Activated T-helper 2 cell treated with anti-CD3 and anti-CD28 coated beads, Interferon-gamma antibody, Interleukin-2, Interleukin-4, amounts not matched to agents 10 μg/mL and 5 μg/mL and 100 μg/mL, durations not matched to agents 14 hours and 24 hours and 36 hours (primary cell): ENCODE data around the gene GOLGA6B. TPM values are rescaled to one million over a fixed set of nuclear protein-coding genes. Genes with fewer than 3 reads are reported as not detected.
"Not testable (repeated sequence)": the region's sequence is repeated elsewhere in the genome, so short reads cannot be mapped to it uniquely, and the experiment has no call there.

Experiments used
- DNase-seq: peaks from one replicate; pipeline ENCODE4 v3.0.0; 2021; ENCODE audit warnings: low spot score
- H3K27ac Mint-ChIP-seq: one replicate; pipeline ENCODE4 v1.8.0; 2021; ENCODE audit warnings: mixed read lengths
- H3K27me3 Mint-ChIP-seq: one replicate; pipeline ENCODE4 v1.8.0; 2021; ENCODE audit warnings: low read depth, mixed read lengths
- H3K36me3 Mint-ChIP-seq: one replicate; pipeline ENCODE4 v1.8.0; 2021; ENCODE audit warnings: low read depth, mixed read lengths
- H3K4me1 Mint-ChIP-seq: one replicate; pipeline ENCODE4 v1.8.0; 2021; ENCODE audit warnings: low read depth, mixed read lengths
- H3K4me3 Mint-ChIP-seq: one replicate; pipeline ENCODE4 v1.8.0; 2021; ENCODE audit warnings: low read depth, mild to moderate bottlenecking, moderate library complexity, mixed read lengths
- H3K9me3 Mint-ChIP-seq: one replicate; pipeline ENCODE4 v1.8.0; 2021; ENCODE audit warnings: mixed read lengths
- intact Hi-C: fragments of 100-400 bp; cut with micrococcal nuclease; formaldehyde crosslinking; loops from one replicate; pipeline ENCODE4 v1.15.1; 2023
- total RNA-seq: library from RNA; stranded (reverse); gene quantifications from 2 replicates; pipeline ENCODE4 v1.2.3, GENCODE V29; 2022

Gene GOLGA6B
- total RNA-seq, 1 donor from 2014 or later = not detected

- intact Hi-C loops = loop anchor here (10.0 kb wide), 2 partner anchors 72 to 362 kb away; no protein-coding TSS in a partner anchor
- Mint-ChIP-seq H3K27me3 (peaks cover 30% of the 10 kb centered on the region), H3K27ac (no peak overlapping the region), H3K4me1 (no peaks in the 10 kb centered on the region), H3K36me3 (no peaks in the 10 kb centered on the region), H3K4me3 (no peak overlapping the region), H3K9me3 (no peaks in the 10 kb centered on the region)
- DNase-seq = no peak
Observed at GRCh38 chr15:72676838-72677237, 22.3 kb downstream of the GOLGA6B start.

DNA sequence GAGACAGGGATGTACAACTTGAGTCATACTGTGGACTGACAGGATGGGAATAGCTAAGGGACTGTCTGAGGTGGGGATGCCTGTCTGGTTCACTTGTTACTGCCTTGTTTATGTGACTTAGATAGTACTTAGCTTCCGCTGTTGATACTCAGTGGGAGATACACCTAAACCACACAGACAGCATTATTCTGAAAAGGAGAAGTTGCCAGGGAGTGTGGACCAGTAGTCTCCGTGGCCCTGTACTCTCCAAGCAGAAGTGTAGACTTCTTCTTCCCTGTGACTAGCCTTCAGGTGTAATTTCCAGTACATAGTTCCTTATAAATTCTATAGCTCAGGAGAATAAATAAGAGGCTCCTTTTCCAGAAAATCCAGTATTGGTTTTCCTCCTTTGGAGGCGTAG lies 26.4 kb downstream of the GOLGA6B start:
- peaks cover 12% of the 10 kb centered on the region for H3K4me1 Mint-ChIP-seq
- intact Hi-C loops = loop anchor here (10.0 kb wide), 1 partner anchor 104 kb away; the partner anchor contains the start of gene ADPGK
- H3K4me3 Mint-ChIP-seq = no peak overlapping the region
- peaks cover 24% of the 10 kb centered on the region for H3K27me3 Mint-ChIP-seq
- no peak overlapping the region for H3K27ac Mint-ChIP-seq
- no peak for DNase-seq
- no peaks in the 10 kb centered on the region for H3K9me3 Mint-ChIP-seq
- H3K36me3 Mint-ChIP-seq = no peaks in the 10 kb centered on the region

- Mint-ChIP-seq H3K27me3 (peaks cover 14% of the 10 kb centered on the region), H3K4me3 (no peak overlapping the region), H3K4me1 (peaks cover 18% of the 10 kb centered on the region), H3K9me3 (no peaks in the 10 kb centered on the region), H3K27ac (no peak overlapping the region), H3K36me3 (no peaks in the 10 kb centered on the region)
- DNase-seq = no peak
- intact Hi-C loops = loop anchor here (10.0 kb wide), 1 partner anchor 102 kb away; the partner anchor contains the start of gene ADPGK
Observed at GRCh38 chr15:72682772-72683171, 28.3 kb downstream of the GOLGA6B start.

GRCh38 chr15:72685301-72685924 lies 30.9 kb downstream of the GOLGA6B start:
- no peaks in the 10 kb centered on the region for H3K36me3 Mint-ChIP-seq
- DNase-seq = no peak
- peak overlapping the region; percentile 92 for H3K4me3 Mint-ChIP-seq
- H3K27ac Mint-ChIP-seq = peak overlapping the region; percentile 90
- no peaks in the 10 kb centered on the region for H3K27me3 Mint-ChIP-seq
- intact Hi-C loops = loop anchor here (10.0 kb wide), 1 partner anchor 99 kb away; the partner anchor contains the start of gene ADPGK
- peaks cover 18% of the 10 kb centered on the region for H3K4me1 Mint-ChIP-seq
- no peaks in the 10 kb centered on the region for H3K9me3 Mint-ChIP-seq

DNA sequence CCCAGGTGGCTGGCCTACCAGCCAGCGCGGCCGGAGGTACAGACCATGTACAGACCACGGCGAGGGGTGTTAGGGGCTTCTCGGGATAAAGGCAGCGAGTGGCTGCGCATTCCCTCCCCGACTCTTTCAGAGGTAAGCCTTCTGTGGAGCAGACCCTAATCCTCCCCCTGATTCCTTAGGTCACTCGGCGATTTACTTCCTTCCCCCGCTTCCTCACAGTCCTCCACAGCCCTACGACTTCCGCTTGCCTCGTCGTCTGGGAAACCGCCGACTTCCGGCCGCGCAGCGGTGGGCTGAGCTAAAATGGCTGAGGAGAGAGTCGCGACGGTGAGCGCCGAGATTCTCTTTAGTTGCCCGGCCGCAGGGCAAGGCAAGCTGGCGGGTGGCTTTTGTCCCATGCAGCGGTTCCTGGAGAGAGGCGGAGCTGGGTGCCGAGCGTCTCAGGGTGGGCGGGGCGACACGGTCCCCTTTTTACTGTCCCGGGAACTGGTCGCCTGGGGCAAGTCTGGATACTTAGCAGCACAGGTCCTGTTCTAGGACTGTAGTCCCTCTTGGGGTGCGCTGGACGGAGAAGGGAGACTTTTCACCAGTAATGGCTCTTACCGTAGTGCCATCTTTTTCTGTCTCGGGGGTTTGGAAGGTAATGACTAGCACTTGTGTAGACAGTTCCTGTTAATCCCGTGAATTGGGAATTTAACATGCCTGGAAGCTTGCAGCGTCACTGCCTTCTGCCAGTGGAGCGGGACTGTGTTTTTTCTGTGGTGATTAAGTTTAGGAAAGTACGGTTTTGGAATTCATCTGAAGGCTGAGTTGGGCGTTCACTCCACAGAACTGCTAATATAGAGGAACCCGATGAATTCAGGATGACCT lies 31.7 kb downstream of the GOLGA6B start, which contains the start of the genes BBS4 and HIGD2B:
Gene BBS4 (plus strand): TSS at position 283 of the 870 bp plus-strand sequence. CDS start 21 bp downstream, at position 304.
Gene HIGD2B (minus strand): TSS at position 258 of the 870 bp plus-strand sequence. CDS start 9,808 bp downstream, outside the sequence.
- H3K4me3 Mint-ChIP-seq = peak within 1 kb of the TSS; percentile 92
- peak within 1 kb of the TSS; percentile 90 for H3K27ac Mint-ChIP-seq
- intact Hi-C loops = loop anchor here (10.0 kb wide), 1 partner anchor 99 kb away; the partner anchor contains the start of gene ADPGK
- H3K9me3 Mint-ChIP-seq = no peaks in the 10 kb centered on the region
- H3K4me1 Mint-ChIP-seq = peaks cover 18% of the 10 kb centered on the region
- peak; percentile 86 for DNase-seq
- H3K36me3 Mint-ChIP-seq = no peaks in the 10 kb centered on the region
- no peaks in the 10 kb centered on the region for H3K27me3 Mint-ChIP-seq

- intact Hi-C loops = loop anchor here (10.0 kb wide), 1 partner anchor 96 kb away; the partner anchor contains the start of gene ADPGK
- H3K27me3 Mint-ChIP-seq = no peaks in the 10 kb centered on the region
- H3K9me3 Mint-ChIP-seq = no peaks in the 10 kb centered on the region
- no peaks in the 10 kb centered on the region for H3K36me3 Mint-ChIP-seq
- H3K4me3 Mint-ChIP-seq = no peak overlapping the region
- H3K4me1 Mint-ChIP-seq = peaks cover 15% of the 10 kb centered on the region
- DNase-seq = no peak
- H3K27ac Mint-ChIP-seq = no peak overlapping the region
Observed at GRCh38 chr15:72688697-72689096, 34.2 kb downstream of the GOLGA6B start.

DNA sequence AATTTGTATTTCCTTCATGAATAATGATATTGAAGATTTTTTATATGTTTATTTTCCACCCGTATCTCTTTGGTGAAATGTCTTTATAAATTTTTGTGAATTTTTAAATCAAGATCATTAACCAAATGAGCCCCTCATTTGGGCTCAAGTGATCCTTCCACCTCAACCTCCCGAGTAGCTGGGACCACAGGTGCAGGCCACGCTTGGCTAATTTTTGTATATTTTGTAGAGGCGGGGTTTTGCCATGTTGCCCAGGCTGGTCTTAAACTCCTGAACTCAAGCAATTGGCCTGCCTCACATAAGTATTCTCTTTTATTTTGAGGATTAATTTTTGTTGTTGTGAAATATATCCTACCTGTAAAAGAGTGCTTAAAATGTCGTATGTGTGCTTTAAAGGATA lies 36.4 kb downstream of the GOLGA6B start:
- Mint-ChIP-seq H3K4me3 (no peak overlapping the region), H3K9me3 (no peaks in the 10 kb centered on the region), H3K36me3 (peaks cover 10% of the 10 kb centered on the region), H3K4me1 (peaks cover 17% of the 10 kb centered on the region), H3K27ac (no peak overlapping the region), H3K27me3 (no peaks in the 10 kb centered on the region)
- intact Hi-C loops = no loop called here
- DNase-seq = no peak

DNA sequence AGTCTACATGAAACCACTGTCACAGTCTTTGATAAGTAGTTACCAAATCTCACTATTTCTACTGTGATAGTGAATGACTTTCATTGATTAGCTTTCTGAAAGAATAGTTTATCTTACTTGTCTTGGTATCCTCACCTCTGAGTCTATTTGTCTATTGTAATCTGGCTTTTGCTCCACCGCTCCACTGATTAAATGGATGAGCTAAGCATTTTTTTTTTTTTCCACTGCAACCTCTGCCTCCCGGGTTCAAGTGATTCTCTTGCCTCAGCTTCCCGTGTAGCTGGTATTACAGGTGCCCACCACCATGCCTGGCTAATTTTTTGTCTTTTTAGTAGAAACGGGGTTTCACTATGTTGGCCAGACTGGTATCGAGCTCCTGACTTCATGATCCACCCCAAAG lies 44.4 kb downstream of the GOLGA6B start:
- intact Hi-C loops = no loop called here
- no peak overlapping the region for H3K4me3 Mint-ChIP-seq

GRCh38 chr15:72700076-72700475 lies 45.6 kb downstream of the GOLGA6B start:
- Mint-ChIP-seq H3K36me3 (peaks cover 4% of the 10 kb centered on the region), H3K9me3 (no peaks in the 10 kb centered on the region), H3K27me3 (no peaks in the 10 kb centered on the region), H3K4me3 (no peak overlapping the region), H3K27ac (no peak overlapping the region), H3K4me1 (peaks cover 7% of the 10 kb centered on the region)
- intact Hi-C loops = no loop called here
- no peak for DNase-seq

More for the DNA sequence above, 44.4 kb downstream of the GOLGA6B start:
- Mint-ChIP-seq H3K27ac (no peak overlapping the region), H3K4me1 (peaks cover 14% of the 10 kb centered on the region), H3K36me3 (peaks cover 10% of the 10 kb centered on the region), H3K27me3 (no peaks in the 10 kb centered on the region), H3K9me3 (no peaks in the 10 kb centered on the region)
- no peak for DNase-seq

DNA sequence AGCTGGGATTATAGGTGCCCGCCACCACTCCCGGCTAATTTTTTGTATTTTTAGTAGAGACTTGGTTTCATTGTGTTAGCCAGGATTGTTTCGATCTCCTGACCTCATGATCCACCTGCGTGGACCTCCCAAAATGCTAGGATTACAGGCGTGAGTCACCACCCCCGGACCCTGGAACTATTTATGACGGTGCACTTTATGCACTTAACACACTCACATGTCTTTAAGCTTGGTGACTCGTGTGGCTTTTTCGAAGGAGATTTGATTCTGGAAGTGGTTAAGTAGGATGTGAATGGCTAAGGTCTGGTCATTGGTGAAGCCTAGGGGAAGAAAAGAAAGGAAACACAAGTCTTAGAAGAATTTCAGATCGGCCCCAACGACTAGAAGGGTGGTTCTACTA lies 51.8 kb downstream of the GOLGA6B start:
- Mint-ChIP-seq H3K9me3 (no peaks in the 10 kb centered on the region), H3K27me3 (no peaks in the 10 kb centered on the region), H3K27ac (no peak overlapping the region), H3K4me1 (peaks cover 1% of the 10 kb centered on the region), H3K4me3 (no peak overlapping the region), H3K36me3 (no peaks in the 10 kb centered on the region)
- DNase-seq = no peak
- intact Hi-C loops = no loop called here

DNA sequence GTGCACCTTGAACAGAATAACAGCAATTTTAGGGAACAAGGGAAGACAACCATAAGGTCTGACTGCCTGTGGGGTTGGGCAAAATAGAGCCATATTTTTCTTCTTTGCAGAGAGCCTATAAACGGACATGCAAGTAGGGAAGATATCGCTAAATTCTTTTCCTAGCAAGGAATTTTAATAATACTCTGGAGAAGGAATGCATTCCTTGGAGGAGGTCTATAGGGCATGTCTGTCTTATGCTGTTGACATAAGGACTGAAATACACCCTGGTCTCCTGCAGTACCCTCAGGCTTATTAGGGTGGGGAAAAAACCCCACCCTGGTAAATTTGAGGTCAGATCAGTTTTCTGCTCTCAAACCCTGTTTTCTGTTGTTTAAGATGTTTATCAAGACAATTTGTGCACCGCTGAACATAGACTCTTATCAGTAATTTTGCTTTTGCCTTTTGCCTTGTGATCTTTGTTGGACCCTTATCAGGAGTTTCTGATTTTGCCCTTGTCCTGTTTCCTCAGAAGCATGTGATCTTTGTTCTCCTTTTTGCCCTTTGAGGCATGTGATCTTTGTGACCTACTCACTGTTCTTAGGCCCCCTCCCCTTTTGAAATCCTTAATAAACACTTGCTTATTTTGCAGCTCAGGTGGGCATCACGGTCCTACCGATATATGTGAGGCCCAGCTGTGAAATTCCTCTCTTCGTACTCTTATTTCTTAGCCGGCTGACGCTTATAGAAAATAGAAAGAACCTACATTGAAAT lies 54.2 kb downstream of the GOLGA6B start:
- H3K9me3 Mint-ChIP-seq, H3K4me1 Mint-ChIP-seq, H3K4me3 Mint-ChIP-seq, intact Hi-C loops, H3K27me3 Mint-ChIP-seq, DNase-seq, H3K36me3 Mint-ChIP-seq, H3K27ac Mint-ChIP-seq: not testable (repeated sequence)
